Kidney epithelial cell (primary cell): Measurements from ENCODE around the gene LOC128125822.

Experiments
- DNase-seq: peaks from one replicate; pipeline ENCODE4 v3.0.0-alpha.2; 2010; ENCODE audit warnings: low read depth
- H3K27me3 ChIP-seq: 2 replicates; pipeline ENCODE4 v1.6.0; 2011; ENCODE audit warnings: low read length; ENCODE audit not compliant: control insufficient read depth, insufficient read depth
- H3K36me3 ChIP-seq: 2 replicates; pipeline ENCODE4 v1.5.1; 2011; ENCODE audit warnings: low read length; ENCODE audit not compliant: control insufficient read depth, insufficient read depth
- H3K4me3 ChIP-seq: 2 replicates; pipeline ENCODE4 v1.5.1; 2011; ENCODE audit warnings: low read depth, mild to moderate bottlenecking, control low read depth, low read length
- CTCF ChIP-seq: IDR thresholded peaks from 2 replicates; pipeline ENCODE4 v1.5.1; 2011; ENCODE audit warnings: mild to moderate bottlenecking, moderate library complexity, low read length, control low read depth, inconsistent platforms; ENCODE audit not compliant: insufficient read depth, poor library complexity, severe bottlenecking

LOC128125822 gene

GRCh38 chr6:63549076-63549475 is 23.2 kb upstream of the LOC128125822 start:
- Histone ChIP-seq H3K36me3 (no peaks in the 10 kb centered on the region), H3K27me3 (no peaks in the 10 kb centered on the region), H3K4me3 (no peak overlapping the region)
- DNase-seq = no peak
- no peak for TF ChIP-seq CTCF

- Histone ChIP-seq H3K27me3 (no peaks in the 10 kb centered on the region), H3K36me3 (no peaks in the 10 kb centered on the region), H3K4me3 (no peak overlapping the region)
- no peak for DNase-seq
- no peak for TF ChIP-seq CTCF
These were observed 19.1 kb upstream of the LOC128125822 start for GRCh38 chr6:63553208-63553607.

- no peak for DNase-seq
- Histone ChIP-seq H3K36me3 (no peaks in the 10 kb centered on the region), H3K4me3 (no peak overlapping the region), H3K27me3 (no peaks in the 10 kb centered on the region)
- no peak for TF ChIP-seq CTCF
These were observed 18.4 kb upstream of the LOC128125822 start for GRCh38 chr6:63553900-63554299.

GRCh38 chr6:63554782-63555181 is 17.5 kb upstream of the LOC128125822 start:
- no peak for DNase-seq
- Histone ChIP-seq H3K27me3 (no peaks in the 10 kb centered on the region), H3K4me3 (no peak overlapping the region), H3K36me3 (no peaks in the 10 kb centered on the region)
- no peak for TF ChIP-seq CTCF

- TF ChIP-seq CTCF = no peak
- no peak for DNase-seq
- Histone ChIP-seq H3K27me3 (no peaks in the 10 kb centered on the region), H3K4me3 (no peak overlapping the region), H3K36me3 (no peaks in the 10 kb centered on the region)
These were observed 15.9 kb upstream of the LOC128125822 start for GRCh38 chr6:63556369-63556768.

GRCh38 chr6:63558278-63558677 is 14.0 kb upstream of the LOC128125822 start:
- Histone ChIP-seq H3K27me3 (no peaks in the 10 kb centered on the region), H3K4me3 (no peak overlapping the region), H3K36me3 (no peaks in the 10 kb centered on the region)
- DNase-seq = no peak
- TF ChIP-seq CTCF = no peak
